Occipital lobe (tissue), 1 donor: ENCODE results near the gene SH2D5. TPM values are rescaled to one million over a fixed set of nuclear protein-coding genes. Genes with fewer than 3 reads are reported as not detected.

Experiments used
- total RNA-seq: library from RNA; depleted of rRNA; stranded (reverse); fragments of >200 nt; gene quantifications from one replicate; pipeline ENCODE4 v1.2.3, GENCODE V29; 2014

Gene SH2D5
- total RNA-seq, 1 donor from 2014 or later: 0.62 TPM

Other genes starting within 250 kb of the SH2D5 start
- gene CAMK2N1, start 246.5 kb downstream of the SH2D5 start, total RNA-seq: 77.2 TPM
- 17.5 TPM for gene MUL1, start 224.6 kb downstream of the SH2D5 start, total RNA-seq
- gene FAM43B, start 180.1 kb downstream of the SH2D5 start, total RNA-seq: 0.16 TPM
- not detected for gene CDA, start 143.6 kb downstream of the SH2D5 start, total RNA-seq
- 117 TPM for gene PINK1, start 99.2 kb downstream of the SH2D5 start, total RNA-seq
- gene DDOST, start 71.3 kb downstream of the SH2D5 start, total RNA-seq: 90.0 TPM
- 4.4 TPM for gene KIF17, start 14.7 kb downstream of the SH2D5 start, total RNA-seq
- gene HP1BP3, start 54.6 kb upstream of the SH2D5 start, total RNA-seq: 399 TPM